Measurements from ENCODE around the gene MYO15A. TPM values are rescaled to one million over a fixed set of nuclear protein-coding genes. Genes with fewer than 3 reads are reported as not detected.
"Not testable (repeated sequence)": the region's sequence is repeated elsewhere in the genome, so short reads cannot be mapped to it uniquely, and the experiment has no call there.

MYO15A gene
- total RNA-seq, 1 experiment from 2014 or later: not detected

- DNase-seq (ENCODE audit: low read depth): no peak
Measured at GRCh38 chr17:18208092-18208491, 99.5 kb downstream of the MYO15A start.

- DNase-seq (ENCODE audit: low read depth): no peak
Measured at GRCh38 chr17:18213666-18214270, 105.2 kb downstream of the MYO15A start.

- DNase-seq (ENCODE audit: low read depth): not testable (repeated sequence)
Measured at GRCh38 chr17:18216906-18217305, 108.3 kb downstream of the MYO15A start.

GRCh38 chr17:18217412-18218015, 109.0 kb downstream of the MYO15A start:
- DNase-seq (ENCODE audit: low read depth): peak; percentile 58

- peak; percentile 21 for DNase-seq (ENCODE audit: low read depth)
Measured at GRCh38 chr17:18218756-18219415, 110.3 kb downstream of the MYO15A start.

GRCh38 chr17:18224053-18224386, 115.5 kb downstream of the MYO15A start:
- DNase-seq (ENCODE audit: low read depth): no peak

- no peak for DNase-seq (ENCODE audit: low read depth)
Measured at GRCh38 chr17:18224387-18225120, 116.0 kb downstream of the MYO15A start.

- peak; percentile 90 for DNase-seq (ENCODE audit: low read depth)
Measured at GRCh38 chr17:18225121-18225641, 116.6 kb downstream of the MYO15A start, which contains the start of gene LLGL1. TSS of gene LLGL1 (plus strand) at chr17:18225635. CDS start at chr17:18225683, 48 bp downstream.

- DNase-seq (ENCODE audit: low read depth): peak; percentile 24
Measured at GRCh38 chr17:18225642-18226283, 117.2 kb downstream of the MYO15A start.

GRCh38 chr17:18226284-18226945, 117.9 kb downstream of the MYO15A start:
- no peak for DNase-seq (ENCODE audit: low read depth)

- no peak for DNase-seq (ENCODE audit: low read depth)
Measured at GRCh38 chr17:18227635-18228034, 119.1 kb downstream of the MYO15A start.

- no peak for DNase-seq (ENCODE audit: low read depth)
Measured at GRCh38 chr17:18228176-18228682, 119.7 kb downstream of the MYO15A start.

- DNase-seq (ENCODE audit: low read depth): no peak
Measured at GRCh38 chr17:18229254-18229653, 120.7 kb downstream of the MYO15A start.

Other genes with a start within 250 kb of the MYO15A start
- gene TOM1L2, start 136.4 kb upstream of the MYO15A start, total RNA-seq (2014; rRNA removed; shearing (Covaris generic)): 13.5 and 17.5 TPM in 2 replicates
- 0.47 and 1.1 TPM in 2 replicates for gene DRC3, start 135.9 kb upstream of the MYO15A start, total RNA-seq (2014; rRNA removed; shearing (Covaris generic))
- 16.6 and 17.8 TPM in 2 replicates for gene ATPAF2, start 69.6 kb upstream of the MYO15A start, total RNA-seq (2014; rRNA removed; shearing (Covaris generic))
- 5.0 and 7.8 TPM in 2 replicates for gene GID4, start 69.3 kb upstream of the MYO15A start, total RNA-seq (2014; rRNA removed; shearing (Covaris generic))
- 55.5 and 55.9 TPM in 2 replicates for gene DRG2, start 20.8 kb upstream of the MYO15A start, total RNA-seq (2014; rRNA removed; shearing (Covaris generic))
- gene ALKBH5, start 75.1 kb downstream of the MYO15A start, total RNA-seq (2014; rRNA removed; shearing (Covaris generic)): 75.9 and 91.6 TPM in 2 replicates
- 36.5 and 39.3 TPM in 2 replicates for gene LLGL1, start 116.9 kb downstream of the MYO15A start, total RNA-seq (2014; rRNA removed; shearing (Covaris generic))
- 189 and 191 TPM in 2 replicates for gene FLII, start 150.0 kb downstream of the MYO15A start, total RNA-seq (2014; rRNA removed; shearing (Covaris generic))
- gene MIEF2, start 151.9 kb downstream of the MYO15A start, total RNA-seq (2014; rRNA removed; shearing (Covaris generic)): 5.7 and 8.1 TPM in 2 replicates
- gene TOP3A, start 206.2 kb downstream of the MYO15A start, total RNA-seq (2014; rRNA removed; shearing (Covaris generic)): 80.3 and 84.9 TPM in 2 replicates
- 13.0 and 15.4 TPM in 2 replicates for gene SMCR8, start 206.5 kb downstream of the MYO15A start, total RNA-seq (2014; rRNA removed; shearing (Covaris generic))